SK-N-SH (cell line): ENCODE results near the gene RPH3AL. TPM values are rescaled to one million over a fixed set of nuclear protein-coding genes. Genes with fewer than 3 reads are reported as not detected.

Experiments
- CTCF ChIA-PET: fragments of 300-600, 350-600 bp; formaldehyde crosslinking; extraction: SDS; loops from one replicate; lab custom pipeline; 2021; lab: Yijun Ruan, JAX
- POLR2A ChIA-PET: fragments of 350-600 bp; sonication (Branson Sonifier 250); formaldehyde crosslinking; extraction: SDS; loops from one replicate; lab custom pipeline; 2020; ENCODE audit warnings: antibody characterized with exemption, inconsistent platforms; lab: Yijun Ruan, JAX
- DNase-seq: peaks from one replicate; pipeline ENCODE4 v3.0.0; 2012
- H2AFZ ChIP-seq: fragments of 200-600 bp; sonication (generic); 2 replicates; pipeline ENCODE4 v1.8.1; 2016; ENCODE audit warnings: antibody characterized with exemption, mild to moderate bottlenecking, low read depth
- H3F3A ChIP-seq: fragments of 200-600 bp; sonication (generic); replicated peaks from 2 replicates; pipeline ENCODE3; 2016; ENCODE audit warnings: antibody characterized with exemption, mild to moderate bottlenecking; ENCODE audit not compliant: insufficient read depth
- H3K27ac ChIP-seq, 2 experiments: fragments of 200-500 bp in 1 of 2; fragments of 200-600 bp in 1 of 2; sonication (Bioruptor generic) in 1 of 2; sonication (generic), shearing (Covaris generic) in 1 of 2; 2 replicates each; pipeline versions ENCODE4 v1.5.1 to v1.6.1; 2014 to 2016; ENCODE audit warnings: low read depth in 2 of 2, inconsistent platforms in 1 of 2, low read length in 1 of 2, mild to moderate bottlenecking in 1 of 2, mixed read lengths in 1 of 2
- H3K27me3 ChIP-seq: fragments of 200-600 bp; sonication (generic), shearing (Covaris generic); 2 replicates; pipeline ENCODE4 v1.6.1; 2016; ENCODE audit warnings: mixed run types; ENCODE audit not compliant: insufficient read depth
- H3K36me3 ChIP-seq, 2 experiments: fragments of 200-500 bp in 1 of 2; fragments of 200-600 bp in 1 of 2; sonication (Bioruptor generic) in 1 of 2; sonication (generic) in 1 of 2; replicated peaks in 1 of 2; 2 replicates each; pipeline versions ENCODE3 to v1.5.1; 2014 to 2016; ENCODE audit warnings: low read length in 1 of 2, mild to moderate bottlenecking in 1 of 2; ENCODE audit not compliant: insufficient read depth in 2 of 2, control insufficient read depth in 1 of 2
- H3K4me1 ChIP-seq, 2 experiments: fragments of 200-500 bp in 1 of 2; fragments of 200-600 bp in 1 of 2; sonication (Bioruptor generic) in 1 of 2; sonication (generic), shearing (Covaris generic) in 1 of 2; 2 replicates each; pipeline versions ENCODE4 v1.5.1 to v1.6.1; 2014 to 2016; ENCODE audit warnings: low read depth in 1 of 2, low read length in 1 of 2, mixed run types in 1 of 2; ENCODE audit not compliant: insufficient read depth in 2 of 2, control insufficient read depth in 1 of 2
- H3K4me2 ChIP-seq: fragments of 200-600 bp; sonication (generic), shearing (Covaris generic); 2 replicates; pipeline ENCODE4 v1.6.1; 2017; ENCODE audit warnings: mixed run types
- H3K4me3 ChIP-seq, 2 experiments: fragments of 200-500 bp in 1 of 2; fragments of 200-600 bp in 1 of 2; sonication (Bioruptor generic) in 1 of 2; sonication (generic), shearing (Covaris generic) in 1 of 2; 2 replicates each; pipeline versions ENCODE4 v1.5.1 to v1.8.1; 2014 to 2016; ENCODE audit warnings: low read depth in 2 of 2, inconsistent platforms in 1 of 2, low read length in 1 of 2, mild to moderate bottlenecking in 1 of 2, mixed read lengths in 1 of 2, moderate library complexity in 1 of 2
- H3K79me2 ChIP-seq: fragments of 200-600 bp; sonication (generic); 2 replicates; pipeline ENCODE4 v1.8.1; 2017; ENCODE audit warnings: mild to moderate bottlenecking; ENCODE audit not compliant: insufficient read depth
- H3K9ac ChIP-seq: fragments of 200-600 bp; sonication (generic); 2 replicates; pipeline ENCODE4 v1.6.1; 2017; ENCODE audit warnings: mixed run types
- H3K9me2 ChIP-seq: fragments of 200-600 bp; sonication (generic); 2 replicates; pipeline ENCODE4 v1.6.1; 2017; ENCODE audit warnings: mixed run types
- H3K9me3 ChIP-seq: fragments of 200-600 bp; sonication (generic); 2 replicates; pipeline ENCODE4 v1.6.1; 2017; ENCODE audit warnings: mixed run types, mild to moderate bottlenecking, moderate library complexity
- H4K20me1 ChIP-seq: fragments of 200-600 bp; sonication (generic); 2 replicates; pipeline ENCODE4 v1.6.1; 2017; ENCODE audit warnings: mild to moderate bottlenecking, mixed run types; ENCODE audit not compliant: insufficient read depth
- CTCF ChIP-seq: fragments of 200-600 bp; sonication (generic); IDR thresholded peaks from 2 replicates; pipeline ENCODE4 v1.6.1; 2017; ENCODE audit warnings: antibody characterized with exemption, mild to moderate bottlenecking, moderate library complexity
- EZH2phosphoT487 ChIP-seq: fragments of 200-600 bp; sonication (generic); IDR thresholded peaks from 2 replicates; pipeline ENCODE4 v1.6.1; 2017; ENCODE audit warnings: low read depth, mixed run types, mild to moderate bottlenecking, antibody characterized with exemption, moderate library complexity, borderline replicate concordance
- FOXJ3 ChIP-seq: sonication (generic); formaldehyde crosslinking; IDR thresholded peaks from 2 replicates; pipeline ENCODE4 v1.5.1; 2020; ENCODE audit warnings: mild to moderate bottlenecking, missing genetic modification reagents
- FOXM1 ChIP-seq: IDR thresholded peaks from 2 replicates; pipeline ENCODE4 v1.4.0; 2012; ENCODE audit warnings: low read depth, mild to moderate bottlenecking
- GABPA ChIP-seq: IDR thresholded peaks from 2 replicates; pipeline ENCODE4 v1.4.0; 2012; ENCODE audit warnings: low read depth, mild to moderate bottlenecking
- GATA2 ChIP-seq: sonication (generic); formaldehyde crosslinking; IDR thresholded peaks from 2 replicates; pipeline ENCODE4 v1.5.0; 2020; ENCODE audit warnings: mild to moderate bottlenecking, missing genetic modification reagents
- JUND ChIP-seq: IDR thresholded peaks from 2 replicates; pipeline ENCODE4 v1.4.0; 2012
- MAX ChIP-seq: IDR thresholded peaks from 2 replicates; pipeline ENCODE4 v1.4.0; 2012; ENCODE audit warnings: low read depth
- MEF2A ChIP-seq: IDR thresholded peaks from 2 replicates; pipeline ENCODE4 v1.4.0; 2012; ENCODE audit warnings: low read depth, borderline replicate concordance
- NRF1 ChIP-seq: IDR thresholded peaks from 2 replicates; pipeline ENCODE4 v1.6.1; 2012; ENCODE audit warnings: low read depth, mild to moderate bottlenecking, low read length
- REST ChIP-seq: IDR thresholded peaks from 2 replicates; pipeline ENCODE4 v1.6.1; 2012; ENCODE audit warnings: mild to moderate bottlenecking, low read depth, low read length, moderate library complexity
- RXRA ChIP-seq: IDR thresholded peaks from 2 replicates; pipeline ENCODE4 v1.4.0; 2012; ENCODE audit warnings: low read depth, mild to moderate bottlenecking, borderline replicate concordance
- SMC3 ChIP-seq: IDR thresholded peaks from 2 replicates; pipeline ENCODE4 v1.6.1; 2012; ENCODE audit warnings: low read depth, low read length, improper control_type of control experiment
- TAF1 ChIP-seq: IDR thresholded peaks from 2 replicates; pipeline ENCODE4 v1.6.1; 2012; ENCODE audit warnings: low read depth, mild to moderate bottlenecking, low read length, moderate library complexity, borderline replicate concordance
- TEAD4 ChIP-seq: IDR thresholded peaks from 2 replicates; pipeline ENCODE4 v1.4.0; 2012; ENCODE audit warnings: mild to moderate bottlenecking, borderline replicate concordance; ENCODE audit not compliant: insufficient read depth
- WGBS: methylation state at CpG from one replicate; pipeline ENCODE4 v1.1.6; 2017; ENCODE audit warnings: low lambda C conversion rate; 5-methylcytosine and 5-hydroxymethylcytosine counted together
- polyA plus RNA-seq, 3 experiments: library from polyadenylated mRNA; depleted of rRNA; stranded (reverse); fragments of >200 nt; gene quantifications; 2 replicates each; pipeline ENCODE4 v1.2.3, GENCODE V29; 2012
- TF ChIP-seq, protein P1 (sequence below): IDR thresholded peaks from 2 replicates; pipeline ENCODE4; 2012
- TF ChIP-seq, protein P2 (sequence below): fragments of 150-350 bp; IDR thresholded peaks from 2 replicates; pipeline ENCODE4 v1.6.1; 2017; ENCODE audit warnings: antibody characterized with exemption, low read length, low read depth, borderline replicate concordance
- TF ChIP-seq, protein P3 (sequence below): fragments of 150-350 bp; IDR thresholded peaks from 2 replicates; pipeline ENCODE4 v1.6.1; 2016; ENCODE audit warnings: mild to moderate bottlenecking, low read depth, low read length

RPH3AL gene
- polyA plus RNA-seq, 1 of the 3 experiments (the other 2 are of a cell fraction): 2.9 TPM

DNA sequence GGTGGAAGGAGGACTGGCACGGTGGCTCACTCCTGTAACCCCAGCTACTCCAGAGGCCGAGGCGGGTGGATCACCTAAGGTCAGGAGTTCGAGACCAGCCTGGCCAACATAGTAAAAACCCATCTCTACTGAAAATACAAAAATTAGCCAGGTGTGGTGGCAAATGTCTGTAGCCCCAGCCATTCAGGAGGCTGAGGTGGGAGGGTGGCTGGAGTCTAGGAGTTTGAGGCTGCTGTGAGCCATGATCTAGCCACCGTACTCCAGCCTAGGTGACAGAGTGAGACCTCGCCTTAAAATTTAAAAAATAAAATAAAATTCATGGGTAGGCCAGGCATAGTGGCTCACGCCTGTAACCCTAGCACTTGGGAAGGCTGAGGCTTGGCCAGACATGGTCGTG, 1.2 kb upstream of the RPH3AL start (continued):
- TF ChIP-seq JUND (no peak), GABPA (no peak), REST (no peak), TEAD4 (no peak)

- ChIA-PET POLR2A (no interaction called here), CTCF (interaction anchor here (0.6 to 1.0 kb wide), 2 partner anchors 32 to 55 kb away, joined by 3 read pairs; no protein-coding TSS in a partner anchor)
- Histone ChIP-seq H3K9me2 (no peaks in the 10 kb centered on the region), H3K79me2 (no peaks in the 10 kb centered on the region), H3K9ac (no peak overlapping the region), H3K9me3 (no peaks in the 10 kb centered on the region), H2AFZ (no peak overlapping the region), H3K4me3 (no peak overlapping the region), H3K4me2 (no peak overlapping the region), H3K27me3 (no peaks in the 10 kb centered on the region), H4K20me1 (no peaks in the 10 kb centered on the region), H3K27ac (no peak overlapping the region; a peak in 1 of 4 replicates), H3K36me3 (no peaks in the 10 kb centered on the region), H3K4me1 (peaks cover 0 to 25% of the 10 kb centered on the region in 2 experiments; a peak in 1 of 4 replicates), H3F3A (no peaks in the 10 kb centered on the region)
- 52% methylated on average over 7 of the region's 8 CpGs for WGBS
- DNase-seq: no peak
- TF ChIP-seq GABPA: no peak
- TF ChIP-seq FOXM1: no peak
- TF ChIP-seq, protein P1, sequence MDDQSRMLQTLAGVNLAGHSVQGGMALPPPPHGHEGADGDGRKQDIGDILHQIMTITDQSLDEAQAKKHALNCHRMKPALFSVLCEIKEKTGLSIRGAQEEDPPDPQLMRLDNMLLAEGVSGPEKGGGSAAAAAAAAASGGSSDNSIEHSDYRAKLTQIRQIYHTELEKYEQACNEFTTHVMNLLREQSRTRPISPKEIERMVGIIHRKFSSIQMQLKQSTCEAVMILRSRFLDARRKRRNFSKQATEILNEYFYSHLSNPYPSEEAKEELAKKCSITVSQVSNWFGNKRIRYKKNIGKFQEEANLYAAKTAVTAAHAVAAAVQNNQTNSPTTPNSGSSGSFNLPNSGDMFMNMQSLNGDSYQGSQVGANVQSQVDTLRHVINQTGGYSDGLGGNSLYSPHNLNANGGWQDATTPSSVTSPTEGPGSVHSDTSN: no peak
- TF ChIP-seq EZH2phosphoT487: no peak
- TF ChIP-seq TAF1: no peak
- TF ChIP-seq CTCF: no peak
- TF ChIP-seq FOXJ3 (CRISPR knock-in tag): no peak
- TF ChIP-seq GATA2 (CRISPR knock-in tag): no peak
- no peak for TF ChIP-seq RXRA
- TF ChIP-seq, protein P2, sequence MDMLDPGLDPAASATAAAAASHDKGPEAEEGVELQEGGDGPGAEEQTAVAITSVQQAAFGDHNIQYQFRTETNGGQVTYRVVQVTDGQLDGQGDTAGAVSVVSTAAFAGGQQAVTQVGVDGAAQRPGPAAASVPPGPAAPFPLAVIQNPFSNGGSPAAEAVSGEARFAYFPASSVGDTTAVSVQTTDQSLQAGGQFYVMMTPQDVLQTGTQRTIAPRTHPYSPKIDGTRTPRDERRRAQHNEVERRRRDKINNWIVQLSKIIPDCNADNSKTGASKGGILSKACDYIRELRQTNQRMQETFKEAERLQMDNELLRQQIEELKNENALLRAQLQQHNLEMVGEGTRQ: no peak
- no peak for TF ChIP-seq NRF1
- TF ChIP-seq MEF2A: no peak
- no peak for TF ChIP-seq SMC3
- TF ChIP-seq, protein P3, sequence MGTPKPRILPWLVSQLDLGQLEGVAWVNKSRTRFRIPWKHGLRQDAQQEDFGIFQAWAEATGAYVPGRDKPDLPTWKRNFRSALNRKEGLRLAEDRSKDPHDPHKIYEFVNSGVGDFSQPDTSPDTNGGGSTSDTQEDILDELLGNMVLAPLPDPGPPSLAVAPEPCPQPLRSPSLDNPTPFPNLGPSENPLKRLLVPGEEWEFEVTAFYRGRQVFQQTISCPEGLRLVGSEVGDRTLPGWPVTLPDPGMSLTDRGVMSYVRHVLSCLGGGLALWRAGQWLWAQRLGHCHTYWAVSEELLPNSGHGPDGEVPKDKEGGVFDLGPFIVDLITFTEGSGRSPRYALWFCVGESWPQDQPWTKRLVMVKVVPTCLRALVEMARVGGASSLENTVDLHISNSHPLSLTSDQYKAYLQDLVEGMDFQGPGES: no peak
- no peak for TF ChIP-seq MAX
Observed at GRCh38 chr17:353213-353837, 718 bp upstream of the RPH3AL start.
